Measurements from ENCODE around the gene NUTM2F.
"Not testable (repeated sequence)": the region's sequence is repeated elsewhere in the genome, so short reads cannot be mapped to it uniquely, and the experiment has no call there.

DNA sequence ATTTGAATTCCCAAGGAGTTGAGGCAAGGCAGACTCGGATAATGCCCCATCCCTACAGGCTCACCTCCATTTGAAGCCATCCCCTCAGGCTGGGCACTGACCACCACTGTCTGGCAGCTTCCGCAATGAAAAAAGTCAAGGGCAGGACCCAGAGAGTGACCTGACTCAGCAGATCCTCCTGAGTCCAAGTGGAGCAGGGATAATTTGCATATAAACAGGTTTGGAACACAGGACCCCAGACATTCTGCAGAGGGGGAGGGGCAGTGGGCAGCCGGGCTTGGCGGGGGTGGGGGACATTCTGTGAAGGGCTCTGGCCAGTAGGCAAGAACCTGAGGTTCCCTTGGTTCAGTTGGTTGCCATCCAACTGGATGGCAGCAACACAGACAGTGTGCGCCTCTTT lies at the start of gene NUTM2F:
- TF ChIP-seq, protein P1, sequence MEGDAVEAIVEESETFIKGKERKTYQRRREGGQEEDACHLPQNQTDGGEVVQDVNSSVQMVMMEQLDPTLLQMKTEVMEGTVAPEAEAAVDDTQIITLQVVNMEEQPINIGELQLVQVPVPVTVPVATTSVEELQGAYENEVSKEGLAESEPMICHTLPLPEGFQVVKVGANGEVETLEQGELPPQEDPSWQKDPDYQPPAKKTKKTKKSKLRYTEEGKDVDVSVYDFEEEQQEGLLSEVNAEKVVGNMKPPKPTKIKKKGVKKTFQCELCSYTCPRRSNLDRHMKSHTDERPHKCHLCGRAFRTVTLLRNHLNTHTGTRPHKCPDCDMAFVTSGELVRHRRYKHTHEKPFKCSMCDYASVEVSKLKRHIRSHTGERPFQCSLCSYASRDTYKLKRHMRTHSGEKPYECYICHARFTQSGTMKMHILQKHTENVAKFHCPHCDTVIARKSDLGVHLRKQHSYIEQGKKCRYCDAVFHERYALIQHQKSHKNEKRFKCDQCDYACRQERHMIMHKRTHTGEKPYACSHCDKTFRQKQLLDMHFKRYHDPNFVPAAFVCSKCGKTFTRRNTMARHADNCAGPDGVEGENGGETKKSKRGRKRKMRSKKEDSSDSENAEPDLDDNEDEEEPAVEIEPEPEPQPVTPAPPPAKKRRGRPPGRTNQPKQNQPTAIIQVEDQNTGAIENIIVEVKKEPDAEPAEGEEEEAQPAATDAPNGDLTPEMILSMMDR (conservative IDR thresholded peaks at IDR 0.05 in 1 of 2, IDR thresholded peaks at IDR 0.05 in 1 of 2; ENCODE audit: low read depth in 1 of 2, low read length in 2 of 2): not testable (repeated sequence)
- not testable (repeated sequence) for TF ChIP-seq EZH2 (IDR thresholded peaks at IDR 0.05; ENCODE audit: low read length, missing control alignments)

Data from fibroblast of lung (primary cell).